Natural killer cell (primary cell): ENCODE data around the gene SMIM9. TPM values are rescaled to one million over a fixed set of nuclear protein-coding genes. Genes with fewer than 3 reads are reported as not detected.

Experiments
- ATAC-seq, 3 donors: fragments of 150-1000 bp in 2 of 3; fragments of 200-7000 bp in 1 of 3; cut with Tn5 transposase; 1 replicate in 1 of 3; 2 replicates in 2 of 3; pipeline ENCODE4 v1.10.0; 2021; ENCODE audit warnings: mild to moderate bottlenecking in 2 of 3, moderate library complexity in 2 of 3
- DNase-seq, 2 donors: peaks; one replicate each; pipeline versions ENCODE4 v3.0.0 to v3.0.0-alpha.2; 2013 to 2021; ENCODE audit warnings: mixed read lengths in 1 of 2
- H3K27ac ChIP-seq: one replicate; pipeline ENCODE4 v1.5.1; 2013; ENCODE audit warnings: mild to moderate bottlenecking, low read length
- H3K27me3 ChIP-seq: one replicate; pipeline ENCODE4 v1.6.1; 2013; ENCODE audit warnings: low read length; ENCODE audit not compliant: control insufficient read depth, insufficient read depth
- H3K36me3 ChIP-seq: one replicate; pipeline ENCODE4 v1.6.1; 2013; ENCODE audit warnings: low read length; ENCODE audit not compliant: control insufficient read depth, insufficient read depth
- H3K4me1 ChIP-seq: one replicate; pipeline ENCODE4 v1.6.1; 2013; ENCODE audit warnings: low read length; ENCODE audit not compliant: control insufficient read depth, insufficient read depth
- H3K4me3 ChIP-seq: one replicate; pipeline ENCODE4 v1.5.1; 2013; ENCODE audit warnings: low read length
- H3K9me3 ChIP-seq: one replicate; pipeline ENCODE4 v1.6.1; 2013; ENCODE audit warnings: low read length; ENCODE audit not compliant: control insufficient read depth, insufficient read depth
- H3K27ac Mint-ChIP-seq, 2 donors: one replicate each; pipeline ENCODE4 v1.8.0; 2022; ENCODE audit warnings: mild to moderate bottlenecking in 2 of 2, mixed read lengths in 2 of 2, moderate library complexity in 1 of 2
- H3K27me3 Mint-ChIP-seq, 2 donors: one replicate each; pipeline ENCODE4 v1.8.0; 2022; ENCODE audit warnings: low read depth in 2 of 2, mixed read lengths in 2 of 2
- H3K36me3 Mint-ChIP-seq: one replicate; pipeline ENCODE4 v1.8.0; 2022; ENCODE audit warnings: mixed read lengths
- H3K4me1 Mint-ChIP-seq, 2 donors: one replicate each; pipeline ENCODE4 v1.8.0; 2022; ENCODE audit warnings: mixed read lengths in 2 of 2
- H3K4me3 Mint-ChIP-seq: one replicate; pipeline ENCODE4 v1.8.0; 2022; ENCODE audit warnings: mild to moderate bottlenecking, moderate library complexity, mixed read lengths
- H3K9me3 Mint-ChIP-seq, 2 donors: one replicate each; pipeline ENCODE4 v1.8.0; 2022; ENCODE audit warnings: mixed read lengths in 2 of 2
- WGBS: methylation state at CpG from one replicate; pipeline ENCODE4 v1.1.7; 2013; ENCODE audit warnings: missing lambda C conversion rate; ENCODE audit not compliant: insufficient coverage; 5-methylcytosine and 5-hydroxymethylcytosine counted together
- intact Hi-C: fragments of 100-400 bp; cut with micrococcal nuclease; formaldehyde crosslinking; loops from one replicate; pipeline ENCODE4 v1.14.2; 2022
- total RNA-seq, 4 donors: library from RNA; stranded (reverse); fragments of 120-200 nt in 1 of 4; gene quantifications; one replicate each; pipeline versions ENCODE4 v1.2.3 to v1.2.4, GENCODE V29; 2013 to 2022
- TF ChIP-seq, protein P1 (sequence below): fragments of 200-600 bp; IDR thresholded peaks from one replicate; pipeline ENCODE4 v1.8.0; 2022; ENCODE audit warnings: antibody characterized with exemption

SMIM9 gene
- total RNA-seq, 3 donors from 2014 or later (not counting 1 experiment from before 2014, with no cell fraction given) = not detected

- Mint-ChIP-seq H3K27ac (no peak overlapping the region), H3K9me3 (no peaks in the 10 kb centered on the region), H3K36me3 (no peaks in the 10 kb centered on the region), H3K27me3 (no peaks in the 10 kb centered on the region), H3K4me1 (no peaks in the 10 kb centered on the region), H3K4me3 (no peak overlapping the region)
- Histone ChIP-seq H3K27ac (no peak overlapping the region), H3K4me3 (no peak overlapping the region), H3K9me3 (no peaks in the 10 kb centered on the region), H3K4me1 (no peaks in the 10 kb centered on the region), H3K36me3 (no peaks in the 10 kb centered on the region), H3K27me3 (no peaks in the 10 kb centered on the region)
- intact Hi-C loops = no loop called here
- TF ChIP-seq, protein P1, sequence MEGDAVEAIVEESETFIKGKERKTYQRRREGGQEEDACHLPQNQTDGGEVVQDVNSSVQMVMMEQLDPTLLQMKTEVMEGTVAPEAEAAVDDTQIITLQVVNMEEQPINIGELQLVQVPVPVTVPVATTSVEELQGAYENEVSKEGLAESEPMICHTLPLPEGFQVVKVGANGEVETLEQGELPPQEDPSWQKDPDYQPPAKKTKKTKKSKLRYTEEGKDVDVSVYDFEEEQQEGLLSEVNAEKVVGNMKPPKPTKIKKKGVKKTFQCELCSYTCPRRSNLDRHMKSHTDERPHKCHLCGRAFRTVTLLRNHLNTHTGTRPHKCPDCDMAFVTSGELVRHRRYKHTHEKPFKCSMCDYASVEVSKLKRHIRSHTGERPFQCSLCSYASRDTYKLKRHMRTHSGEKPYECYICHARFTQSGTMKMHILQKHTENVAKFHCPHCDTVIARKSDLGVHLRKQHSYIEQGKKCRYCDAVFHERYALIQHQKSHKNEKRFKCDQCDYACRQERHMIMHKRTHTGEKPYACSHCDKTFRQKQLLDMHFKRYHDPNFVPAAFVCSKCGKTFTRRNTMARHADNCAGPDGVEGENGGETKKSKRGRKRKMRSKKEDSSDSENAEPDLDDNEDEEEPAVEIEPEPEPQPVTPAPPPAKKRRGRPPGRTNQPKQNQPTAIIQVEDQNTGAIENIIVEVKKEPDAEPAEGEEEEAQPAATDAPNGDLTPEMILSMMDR = no peak
- WGBS = no CpG with 5 or more reads among the region's 1 CpG
- DNase-seq (no peak), ATAC-seq (no peak)
These were observed 16.6 kb upstream of the SMIM9 start for GRCh38 chrX:154850957-154851611.

DNA sequence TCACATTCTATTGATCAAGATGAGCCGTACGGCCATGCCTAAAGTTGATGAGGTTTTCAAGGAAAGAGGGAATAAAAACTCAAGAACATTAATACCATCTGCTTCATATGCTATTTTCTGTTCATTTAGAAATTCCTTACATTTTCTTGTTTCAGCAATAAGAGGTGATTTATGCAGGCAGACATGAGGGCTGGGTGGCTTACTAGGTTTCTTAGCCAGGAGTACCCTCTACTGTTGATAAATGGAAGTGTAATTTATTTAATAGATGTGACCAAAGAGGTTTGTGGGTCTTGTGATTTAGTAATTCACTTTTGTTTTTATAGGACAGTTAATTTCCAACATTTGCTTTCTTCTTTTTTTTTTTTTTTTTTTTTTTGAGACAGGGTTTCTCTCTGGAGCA is 6.4 kb upstream of the SMIM9 start:
- Mint-ChIP-seq H3K27me3 (peaks cover 0 to 6% of the 10 kb centered on the region in 2 donors), H3K9me3 (no peaks in the 10 kb centered on the region), H3K36me3 (no peaks in the 10 kb centered on the region), H3K4me1 (no peaks in the 10 kb centered on the region), H3K27ac (no peak overlapping the region), H3K4me3 (no peak overlapping the region)
- H3K9me3 ChIP-seq = no peaks in the 10 kb centered on the region
- DNase-seq (peak in 1 of 2 donors; percentile 67), ATAC-seq (peak; percentile 72 to 80 (median 77))
- WGBS = no CpG with 5 or more reads among the region's 2 CpGs
- no peaks in the 10 kb centered on the region for H3K4me1 ChIP-seq
- intact Hi-C loops = loop anchor here (10.0 kb wide), 1 partner anchor 126 kb away; no protein-coding TSS in a partner anchor
- H3K4me3 ChIP-seq = no peak overlapping the region
- no peaks in the 10 kb centered on the region for H3K36me3 ChIP-seq
- no peak overlapping the region for H3K27ac ChIP-seq
- TF ChIP-seq, protein P1 = peak; percentile 67
- no peaks in the 10 kb centered on the region for H3K27me3 ChIP-seq

- H3K27ac Mint-ChIP-seq = no peak overlapping the region
- TF ChIP-seq, protein P1 = no peak
These were observed 1.7 kb upstream of the SMIM9 start for GRCh38 chrX:154836163-154836562.

More at GRCh38 chrX:154836163-154836562, 1.7 kb upstream of the SMIM9 start:
- no peaks in the 10 kb centered on the region for H3K27me3 ChIP-seq
- no peak overlapping the region for H3K4me3 ChIP-seq
- no peak overlapping the region for H3K27ac ChIP-seq
- intact Hi-C loops = no loop called here
- H3K36me3 ChIP-seq = no peaks in the 10 kb centered on the region
- no peaks in the 10 kb centered on the region for H3K9me3 Mint-ChIP-seq
- no peaks in the 10 kb centered on the region for H3K4me1 Mint-ChIP-seq
- H3K36me3 Mint-ChIP-seq = no peaks in the 10 kb centered on the region
- no CpG with 5 or more reads among the region's 1 CpG for WGBS
- no peak for DNase-seq
- no peak overlapping the region for H3K4me3 Mint-ChIP-seq
- H3K4me1 ChIP-seq = no peaks in the 10 kb centered on the region
- no peak for ATAC-seq
- H3K27me3 Mint-ChIP-seq = no peaks in the 10 kb centered on the region
- H3K9me3 ChIP-seq = no peaks in the 10 kb centered on the region
